Stimulated activated CD8-positive, alpha-beta memory T cell treated with anti-CD3 and anti-CD28 coated beads, Interleukin-4, amount 100 ng/mL, for 4 hours (primary cell): ENCODE measurements around the gene FTO.

Experiments used
- DNase-seq, 2 donors: peaks; one replicate each; pipeline ENCODE4 v3.0.0-alpha.2; 2020; ENCODE audit warnings: low read depth in 2 of 2, low spot score in 1 of 2

FTO gene

DNA sequence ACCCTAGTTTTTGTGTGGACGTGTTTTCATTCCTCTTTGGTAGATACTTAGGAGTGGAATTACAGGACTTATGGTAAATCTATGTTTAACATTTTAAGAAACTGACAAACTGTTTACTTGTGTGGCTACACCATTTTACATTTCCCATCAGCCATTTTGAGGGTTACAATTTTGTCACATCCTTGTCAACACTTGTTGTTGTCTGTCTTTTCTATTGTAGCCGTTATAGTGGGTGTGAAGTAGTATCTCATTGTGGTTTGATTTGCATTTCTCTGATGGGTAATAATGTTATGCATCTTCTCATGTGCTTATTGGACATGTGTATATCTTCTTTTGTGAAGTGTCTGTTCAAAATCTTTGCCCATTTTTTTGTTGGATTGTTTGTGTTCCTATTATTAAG lies 4.5 kb downstream of the FTO start:
- no peak for DNase-seq

DNA sequence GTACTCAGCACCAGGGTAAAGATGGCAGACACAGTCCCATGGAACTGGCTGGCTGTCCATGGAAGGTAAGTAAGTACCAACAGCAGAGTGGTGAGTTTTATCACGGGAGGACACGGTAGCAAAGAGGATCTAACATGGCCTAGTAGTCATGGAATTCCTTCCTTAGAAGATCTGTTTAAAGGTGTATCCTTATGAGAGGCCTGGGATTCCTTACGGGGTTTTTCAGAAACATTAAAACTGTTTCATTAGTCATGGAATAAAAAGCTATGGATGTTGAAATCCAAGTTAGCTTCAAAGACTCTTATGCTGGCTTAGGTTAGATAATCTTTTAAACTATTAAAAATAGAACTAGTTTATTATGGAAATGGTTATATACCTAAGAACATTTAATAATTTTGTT lies 7.4 kb downstream of the FTO start:
- no peak for DNase-seq

DNA sequence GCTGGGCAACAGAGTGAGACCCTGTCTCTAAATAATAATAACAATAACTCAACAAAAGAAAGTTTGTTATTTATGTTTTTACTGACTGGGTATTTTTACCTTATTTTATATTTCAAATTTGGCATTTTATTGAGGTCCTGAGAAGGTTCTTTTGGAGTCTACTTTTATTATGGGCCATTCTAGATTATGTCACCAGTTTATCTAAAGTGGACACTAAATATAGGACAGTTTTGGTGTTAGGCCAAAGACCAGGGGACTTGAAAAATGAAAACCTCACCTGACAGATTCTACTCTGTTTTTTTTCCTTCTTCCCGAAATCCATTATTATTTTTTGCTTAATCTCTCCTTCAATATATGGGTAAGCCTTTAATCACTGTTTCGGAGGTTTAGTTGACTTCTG lies 8.1 kb downstream of the FTO start:
- DNase-seq: no peak

- DNase-seq: no peak
These were observed 9.6 kb downstream of the FTO start for GRCh38 chr16:53713403-53714204.

- DNase-seq: no peak
These were observed 10.5 kb downstream of the FTO start for GRCh38 chr16:53714205-53715022.

DNA sequence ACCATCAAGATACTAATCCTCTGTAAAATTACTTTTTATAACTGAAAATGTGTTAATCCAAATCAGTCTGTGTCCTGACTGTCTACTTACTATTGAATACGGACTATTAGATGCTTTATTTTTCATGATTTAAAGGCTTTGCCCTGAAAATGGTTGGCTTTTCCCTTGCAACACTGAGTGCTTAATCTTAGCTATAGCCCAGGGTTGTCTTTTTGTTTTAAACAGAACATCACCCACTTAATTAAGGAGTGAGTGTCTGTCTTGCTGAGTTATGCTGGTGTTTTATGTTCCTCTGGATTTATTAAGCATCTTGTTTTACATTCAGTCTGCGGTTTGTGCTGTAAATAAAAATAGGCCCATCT lies 11.0 kb downstream of the FTO start:
- DNase-seq: no peak

GRCh38 chr16:53717577-53717976 lies 13.6 kb downstream of the FTO start:
- no peak for DNase-seq

DNA sequence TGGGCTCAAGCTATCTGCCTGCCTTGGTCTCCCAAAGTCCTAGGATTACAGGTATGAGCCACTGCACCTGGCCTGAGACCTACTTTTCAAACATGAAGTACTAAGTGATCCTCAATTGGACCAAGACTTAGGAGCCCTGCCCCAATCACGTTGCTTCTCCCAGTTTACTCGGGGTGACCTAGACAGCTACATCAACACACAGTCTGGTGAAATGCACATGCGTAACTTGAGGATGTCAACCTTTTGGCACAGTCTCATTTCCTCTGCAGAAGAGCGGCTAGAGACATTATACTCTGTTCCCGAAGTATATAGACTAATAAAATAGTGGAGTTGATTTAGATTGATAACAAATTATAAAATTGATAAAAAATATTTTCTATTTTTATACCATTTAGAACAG lies 17.1 kb downstream of the FTO start:
- DNase-seq: no peak

DNA sequence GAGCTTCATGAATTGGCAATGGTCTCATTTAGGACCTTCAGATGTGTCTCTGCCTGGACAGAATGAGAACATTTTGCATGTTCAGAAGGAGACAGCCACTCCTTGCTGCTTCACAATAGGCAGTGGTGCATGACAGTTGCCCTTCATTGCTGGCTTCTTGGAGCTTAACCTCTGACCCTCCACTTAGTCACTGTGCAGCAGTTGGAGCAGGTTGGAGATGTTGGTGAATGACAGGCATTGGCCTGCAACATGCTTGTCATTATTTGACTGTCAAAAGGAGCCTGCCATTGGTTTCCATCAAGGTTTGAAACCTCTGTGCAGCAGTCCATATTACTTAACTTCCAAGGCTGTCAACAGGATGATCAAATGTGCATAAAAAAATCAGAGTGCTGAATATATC lies 22.7 kb downstream of the FTO start:
- DNase-seq: no peak

DNA sequence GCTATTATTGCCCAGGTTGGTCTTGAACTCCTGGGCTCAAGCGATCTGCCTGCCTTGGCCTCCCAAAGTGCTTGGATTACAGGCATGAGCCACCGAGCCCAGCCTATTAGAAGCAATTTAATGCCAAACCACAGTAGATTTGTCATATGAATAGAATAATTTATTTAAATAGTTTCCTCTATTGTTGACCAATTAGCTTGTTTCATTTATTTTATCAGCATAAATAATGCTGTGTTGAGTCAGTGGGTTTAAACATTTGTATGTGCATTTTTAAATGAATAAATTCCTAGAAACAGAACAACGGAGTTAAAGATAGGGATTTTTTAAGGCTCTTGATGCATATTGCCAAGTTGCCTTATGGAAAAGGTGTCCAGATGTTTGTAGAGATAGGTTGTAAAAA lies 26.7 kb downstream of the FTO start:
- no peak for DNase-seq

GRCh38 chr16:53732296-53732929 lies 28.5 kb downstream of the FTO start:
- no peak for DNase-seq

GRCh38 chr16:53734908-53735307 lies 31.0 kb downstream of the FTO start:
- DNase-seq: no peak

DNA sequence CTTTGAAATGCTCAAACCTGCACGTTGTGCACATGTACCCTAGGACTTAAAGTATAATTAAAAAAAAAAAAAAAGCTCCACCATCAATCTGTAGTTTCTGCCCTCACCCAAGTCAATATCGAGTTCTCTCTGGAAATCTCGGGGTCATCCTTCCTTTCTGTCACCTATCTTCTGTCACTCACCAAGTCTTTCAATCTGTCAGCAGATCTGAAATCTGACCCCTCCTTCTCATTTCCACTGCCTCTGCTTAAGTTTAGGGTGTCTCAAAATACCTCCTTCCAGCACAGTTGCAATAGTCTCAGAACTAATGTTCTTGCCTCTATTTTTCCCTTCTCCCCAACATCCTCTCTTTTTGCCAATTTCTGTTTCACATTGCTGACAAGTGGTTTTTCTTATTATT lies 32.3 kb downstream of the FTO start:
- DNase-seq: no peak

GRCh38 chr16:53737552-53737951 lies 33.6 kb downstream of the FTO start:
- no peak for DNase-seq

GRCh38 chr16:53740476-53740875 lies 36.5 kb downstream of the FTO start:
- DNase-seq: no peak

DNA sequence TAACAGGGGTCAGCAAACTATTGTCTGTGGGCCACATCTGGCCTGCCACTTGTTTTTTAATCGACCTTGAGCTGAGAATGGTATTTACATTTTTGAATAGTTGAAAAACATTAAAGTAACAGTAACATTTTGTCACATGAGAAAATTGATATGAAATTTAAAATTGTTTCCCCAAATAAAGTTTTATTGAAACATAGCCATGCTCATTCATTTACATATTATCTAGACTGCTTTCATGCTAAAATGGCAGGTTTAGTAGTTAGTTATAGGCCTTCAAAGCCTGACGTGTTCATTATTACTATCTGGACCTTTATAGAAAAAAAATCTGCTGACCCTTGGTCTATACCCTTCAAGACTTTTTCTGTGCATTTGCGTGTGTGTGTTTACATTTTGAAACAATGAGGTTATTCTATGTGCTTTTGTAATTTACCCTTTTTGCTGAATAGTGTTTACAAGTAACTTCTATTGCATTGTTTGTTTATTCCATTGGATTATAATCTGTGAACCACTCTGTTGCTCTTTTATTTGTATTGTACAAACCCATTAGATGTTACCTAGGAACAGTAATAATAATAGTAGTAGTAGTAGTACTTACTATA lies 37.1 kb downstream of the FTO start:
- no peak for DNase-seq

DNA sequence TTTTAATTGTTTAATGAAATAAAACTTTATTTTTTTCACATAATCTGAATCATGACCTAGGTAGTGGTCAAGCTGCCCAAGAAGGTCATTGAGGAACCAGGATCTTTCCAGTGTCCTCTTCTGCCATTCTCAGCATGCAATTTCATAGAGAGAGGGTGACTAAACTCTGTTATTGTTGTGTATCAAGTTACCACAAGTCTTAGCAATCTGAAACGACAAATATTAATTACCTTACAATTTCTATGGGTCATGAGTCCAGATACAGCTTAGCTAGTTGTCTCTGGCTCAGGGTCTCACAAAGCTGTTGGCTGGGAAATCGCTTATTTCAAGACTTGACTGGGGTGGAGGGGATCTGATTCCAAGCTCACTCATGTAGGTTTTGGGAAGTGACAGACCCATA lies 37.6 kb downstream of the FTO start:
- DNase-seq: no peak

DNA sequence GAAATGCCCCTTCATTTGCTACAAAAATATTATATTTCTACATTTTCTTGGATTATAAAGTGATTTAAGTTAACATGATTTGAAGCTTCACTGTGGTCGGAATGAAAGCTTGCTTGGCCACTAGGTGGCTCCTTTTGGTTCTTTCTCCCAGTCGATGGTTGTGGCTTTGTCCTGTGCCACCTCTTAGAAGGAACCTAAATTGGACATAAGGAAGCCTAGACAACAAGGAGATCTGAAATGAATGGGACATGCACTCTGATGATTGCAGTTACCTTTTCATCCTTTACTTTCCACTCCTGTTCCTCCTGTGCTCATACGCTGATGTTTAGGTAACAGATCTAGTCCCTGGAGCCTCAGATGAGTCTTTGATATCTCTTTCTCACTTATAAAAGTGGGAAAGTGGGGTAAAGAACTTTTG lies 39.2 kb downstream of the FTO start:
- DNase-seq: no peak

DNA sequence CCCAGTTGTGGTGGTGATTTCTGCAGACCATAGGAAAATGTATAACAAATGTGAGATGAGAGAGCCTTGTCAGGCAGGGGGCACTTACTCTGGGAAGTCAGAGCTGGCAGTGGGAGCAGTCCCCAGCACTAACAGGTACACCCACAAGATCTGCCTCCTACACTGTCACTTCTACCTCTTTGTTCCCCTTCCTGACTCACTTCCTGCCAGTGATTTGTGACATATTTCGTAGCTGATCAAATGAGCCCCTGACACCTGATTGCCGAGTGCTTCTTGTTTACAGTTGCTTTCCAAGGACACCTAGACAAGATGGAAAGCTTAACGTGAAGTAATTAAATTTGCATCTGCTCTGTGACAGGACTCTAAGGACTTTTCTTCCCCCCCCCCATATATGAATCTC lies 40.5 kb downstream of the FTO start:
- DNase-seq: no peak

GRCh38 chr16:53745086-53745485 lies 41.1 kb downstream of the FTO start:
- no peak for DNase-seq

DNA sequence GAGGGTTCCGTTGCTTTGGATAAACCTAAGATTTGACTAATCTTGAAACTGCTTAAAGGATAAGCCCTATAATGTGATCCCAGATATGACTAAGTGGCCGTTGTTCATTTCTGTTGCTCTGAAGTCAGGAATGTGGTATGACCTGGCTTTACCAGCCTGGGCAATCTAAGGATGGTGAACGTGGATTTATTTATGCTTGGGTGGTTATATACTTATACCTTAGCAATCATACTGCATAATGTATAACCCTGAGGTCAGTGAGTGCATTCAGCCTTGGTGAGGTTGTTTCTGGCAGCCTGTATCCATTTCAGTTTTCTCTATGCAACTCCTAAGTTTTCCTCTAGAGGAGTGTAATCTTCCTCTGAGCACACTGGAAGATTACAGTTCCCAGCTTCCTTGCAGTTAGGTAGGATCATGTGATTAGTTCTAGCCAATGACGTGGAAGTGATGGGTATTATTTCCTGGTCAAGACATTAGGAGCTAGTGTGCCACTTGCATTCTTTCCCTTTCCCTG lies 41.9 kb downstream of the FTO start:
- no peak for DNase-seq

- DNase-seq: no peak
These were observed 48.6 kb downstream of the FTO start for GRCh38 chr16:53752560-53752959.
